ENCODE data around the gene MYOCD.

MYOCD gene

DNA sequence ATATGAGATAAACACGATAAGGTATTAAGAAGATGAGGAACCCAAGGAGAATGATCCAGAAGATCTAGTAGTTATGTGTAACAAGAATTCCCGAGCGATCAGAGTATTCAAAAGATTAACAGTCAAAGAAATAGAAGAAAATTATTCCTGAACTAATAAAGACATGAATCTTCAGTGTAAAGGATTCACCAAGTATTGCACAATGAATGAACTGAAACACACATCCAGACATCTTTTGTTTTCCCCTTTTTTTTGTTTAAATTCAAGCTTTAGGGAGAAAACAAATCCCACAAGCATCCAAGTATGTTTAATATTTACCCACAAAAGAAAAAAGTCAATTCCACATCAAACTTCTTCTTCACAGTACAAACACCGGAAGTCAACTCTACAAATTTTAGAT lies 23.7 kb upstream of the MYOCD start:
- no peak for DNase-seq

DNA sequence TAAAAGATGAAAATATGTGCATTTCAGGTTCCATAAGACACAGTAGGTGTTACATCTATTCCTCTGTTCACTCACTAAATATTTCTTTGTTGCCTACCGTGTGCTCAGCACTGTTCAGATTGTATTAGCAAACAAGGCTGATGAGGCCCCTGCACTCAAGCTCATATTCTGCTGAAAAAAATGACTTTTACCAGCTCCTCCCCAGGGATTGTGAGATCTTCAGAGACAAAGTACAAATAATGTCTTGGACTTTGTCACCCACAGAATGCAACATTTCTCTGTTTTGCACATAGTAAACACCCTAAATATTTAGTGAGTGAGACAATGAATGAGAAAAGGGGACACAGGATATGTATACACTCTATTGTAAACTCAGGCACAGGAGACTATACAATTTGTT lies 21.9 kb upstream of the MYOCD start:
- no peak for DNase-seq

DNA sequence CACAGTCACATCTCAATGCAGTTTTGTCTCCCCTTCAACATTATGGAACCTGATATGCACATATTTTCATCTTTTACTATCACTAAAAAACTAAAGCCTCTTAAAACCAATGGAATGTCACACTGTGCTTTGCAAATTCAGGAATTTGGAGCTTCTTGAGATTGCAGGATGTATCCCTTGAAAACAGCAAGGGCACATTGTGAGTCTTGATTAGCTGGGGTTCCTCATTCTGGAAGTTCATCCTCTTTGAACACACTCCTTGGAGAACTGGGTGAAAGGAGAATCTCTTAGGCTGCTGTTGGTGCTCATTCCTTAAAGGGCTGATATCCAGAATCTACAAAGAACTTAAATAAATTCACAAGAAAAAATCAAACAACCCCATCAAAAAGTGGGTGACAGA lies 21.1 kb upstream of the MYOCD start:
- no peak for DNase-seq

DNA sequence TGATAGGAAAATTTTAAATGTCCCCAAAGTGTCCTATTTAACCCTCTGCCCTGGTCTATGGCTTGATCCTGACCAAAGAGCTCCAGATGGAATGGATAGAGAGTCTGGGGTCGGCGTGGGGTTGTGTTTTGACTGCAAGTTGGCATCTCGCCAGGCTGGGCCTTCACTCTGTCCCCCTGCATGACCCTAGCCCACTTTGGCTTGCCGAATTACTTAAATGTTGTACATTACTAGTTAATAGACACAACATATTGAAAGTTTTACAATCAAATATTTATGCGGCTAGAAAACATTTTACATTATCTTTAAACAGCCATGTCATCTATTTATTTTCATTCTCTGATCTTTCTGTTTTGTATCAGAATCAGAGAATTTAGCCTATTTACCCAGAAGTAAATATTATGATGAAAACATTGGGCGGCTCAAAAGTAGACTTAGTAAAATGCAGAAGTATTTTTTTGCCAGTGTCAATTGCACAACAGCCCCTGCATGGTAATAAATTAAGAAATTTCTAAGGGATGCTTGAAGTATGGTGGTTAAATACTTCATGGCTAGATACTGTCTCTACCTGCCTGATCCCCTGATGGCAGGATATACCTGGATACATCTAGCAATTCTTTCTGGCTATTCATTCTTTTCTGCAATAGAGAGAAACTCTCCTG lies 18.8 kb upstream of the MYOCD start:
- DNase-seq: no peak

DNA sequence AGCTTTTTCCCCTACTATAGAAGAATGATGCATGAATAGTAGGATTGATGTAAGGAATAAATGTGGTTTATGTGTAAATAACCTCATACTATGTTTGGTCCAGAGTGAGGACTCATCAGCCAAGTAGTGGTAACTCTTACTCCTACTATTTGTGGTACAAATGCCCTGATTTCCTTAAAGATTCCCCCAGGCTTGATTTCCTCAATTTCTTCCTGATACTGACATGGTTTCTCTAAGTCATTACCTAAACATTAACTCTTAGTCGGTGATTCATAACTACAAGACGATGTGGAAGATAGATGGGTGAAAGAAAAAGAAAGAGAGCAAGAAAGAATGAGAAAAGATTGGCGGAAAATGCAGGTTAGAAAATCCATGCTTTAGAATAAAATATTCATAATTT lies 17.2 kb upstream of the MYOCD start:
- no peak for DNase-seq

DNA sequence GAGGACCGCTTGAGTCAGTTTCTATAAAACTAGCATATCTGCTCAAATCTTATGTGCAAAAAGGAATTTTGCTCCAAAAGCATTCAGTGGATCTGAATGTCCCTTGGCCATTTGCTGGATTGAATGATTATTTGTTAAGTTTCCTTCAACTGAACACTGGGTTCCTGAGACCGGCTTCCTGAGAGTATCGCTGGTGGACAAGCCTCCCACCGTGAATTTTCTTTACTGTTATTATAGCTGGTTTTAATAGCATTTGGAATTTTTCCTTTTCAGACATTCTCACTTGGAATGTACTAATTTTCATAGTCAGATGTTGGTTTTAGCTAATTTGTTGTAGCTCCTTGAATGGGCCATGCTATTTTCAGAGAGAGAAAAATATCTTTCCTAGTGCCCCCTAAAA lies 9.8 kb upstream of the MYOCD start:
- no peak for DNase-seq

DNA sequence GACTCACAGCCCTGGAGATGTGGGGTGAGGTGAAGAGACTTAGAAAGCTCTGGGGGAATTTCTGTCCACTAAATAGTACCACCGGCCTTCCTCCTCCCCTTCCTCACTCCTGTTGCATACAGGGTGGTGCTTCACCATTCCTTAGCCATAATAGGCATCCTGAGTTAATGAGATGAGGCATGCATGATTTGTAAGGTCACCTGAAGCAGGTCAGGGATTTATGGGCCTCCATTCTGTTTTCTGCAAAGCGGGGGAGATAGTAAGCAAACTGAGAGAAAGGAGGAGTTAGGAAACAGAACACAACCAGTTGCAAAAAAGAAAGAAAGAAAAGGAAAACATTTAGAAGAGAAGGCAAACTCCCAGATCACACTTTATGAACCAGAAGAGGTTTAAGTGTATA lies 9.3 kb upstream of the MYOCD start:
- DNase-seq: no peak

DNA sequence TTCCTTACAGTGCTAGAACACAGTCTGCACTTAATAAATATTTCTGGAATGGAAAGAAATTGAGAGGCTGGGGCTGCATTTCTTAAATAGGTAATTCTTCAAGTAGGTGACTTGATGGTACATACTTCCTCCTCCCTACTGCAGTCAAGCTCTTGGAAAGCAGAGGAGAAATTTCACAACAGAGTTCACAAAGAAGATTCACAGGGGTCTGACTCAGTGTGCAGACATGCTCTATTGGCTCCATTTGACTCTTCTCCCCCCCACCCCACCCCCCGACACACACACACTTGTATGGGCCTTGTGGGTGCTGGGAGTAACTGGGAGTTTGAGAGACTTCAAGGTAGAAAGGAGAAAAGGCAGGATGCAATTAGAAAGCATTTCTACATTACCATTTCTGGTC lies 6.2 kb upstream of the MYOCD start:
- no peak for DNase-seq

DNA sequence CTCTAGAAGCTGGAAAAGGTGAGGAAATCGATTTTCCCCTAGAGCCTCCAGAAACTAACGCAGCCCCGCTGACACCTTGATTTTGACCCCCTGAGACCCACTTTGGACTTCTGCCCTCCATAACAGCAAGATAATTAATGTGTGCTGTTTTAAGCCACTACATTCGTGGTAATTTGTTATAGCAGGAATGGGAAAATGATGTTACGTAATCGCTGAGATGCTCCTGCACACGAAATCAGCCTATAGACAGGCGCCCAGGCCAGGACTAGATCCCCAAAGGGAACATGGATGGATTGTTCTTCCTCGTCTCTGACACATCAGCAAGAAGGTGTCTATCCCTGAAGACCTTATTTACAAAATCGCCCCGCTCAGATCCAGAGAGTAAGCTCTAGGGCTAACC lies 1.4 kb upstream of the MYOCD start:
- DNase-seq: no peak

DNA sequence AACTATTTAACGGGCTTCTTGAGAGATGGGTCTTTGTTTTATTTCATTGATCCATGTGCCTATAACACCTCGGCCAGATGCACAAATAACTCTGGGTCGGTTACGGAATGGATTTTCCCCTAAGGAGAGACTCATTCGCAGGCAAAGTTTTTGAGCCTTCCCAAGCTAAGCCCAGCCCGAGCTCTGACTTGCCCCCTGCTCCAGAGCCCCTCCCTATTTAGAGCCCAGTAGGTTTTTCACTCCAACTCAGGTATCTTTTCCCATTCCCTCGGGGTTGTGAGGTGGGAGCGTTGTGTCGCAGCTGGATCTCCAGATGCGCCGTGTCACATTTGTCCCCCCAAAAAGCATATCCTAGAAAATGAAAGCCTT lies 812 bp upstream of the MYOCD start:
- DNase-seq: no peak

DNA sequence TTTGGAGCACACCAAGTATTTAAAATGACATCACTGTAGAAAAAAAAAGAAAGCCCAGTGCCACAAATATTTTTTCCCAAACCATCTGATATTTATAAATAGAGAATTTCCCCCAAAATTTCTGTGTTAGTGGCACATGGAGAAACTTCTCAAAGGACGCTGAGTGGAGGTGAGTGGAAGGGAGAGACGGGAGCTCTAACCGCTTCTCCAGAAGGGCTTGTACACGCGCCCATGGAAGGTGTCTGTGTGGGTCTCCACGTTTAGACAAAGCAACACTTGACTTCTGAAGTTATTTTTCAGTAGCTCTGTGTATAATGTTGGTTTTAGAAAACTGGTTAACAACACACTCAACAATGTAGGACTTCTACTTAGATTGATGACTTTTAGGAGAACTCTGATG lies 1.0 kb downstream of the MYOCD start:
- no peak for DNase-seq

DNA sequence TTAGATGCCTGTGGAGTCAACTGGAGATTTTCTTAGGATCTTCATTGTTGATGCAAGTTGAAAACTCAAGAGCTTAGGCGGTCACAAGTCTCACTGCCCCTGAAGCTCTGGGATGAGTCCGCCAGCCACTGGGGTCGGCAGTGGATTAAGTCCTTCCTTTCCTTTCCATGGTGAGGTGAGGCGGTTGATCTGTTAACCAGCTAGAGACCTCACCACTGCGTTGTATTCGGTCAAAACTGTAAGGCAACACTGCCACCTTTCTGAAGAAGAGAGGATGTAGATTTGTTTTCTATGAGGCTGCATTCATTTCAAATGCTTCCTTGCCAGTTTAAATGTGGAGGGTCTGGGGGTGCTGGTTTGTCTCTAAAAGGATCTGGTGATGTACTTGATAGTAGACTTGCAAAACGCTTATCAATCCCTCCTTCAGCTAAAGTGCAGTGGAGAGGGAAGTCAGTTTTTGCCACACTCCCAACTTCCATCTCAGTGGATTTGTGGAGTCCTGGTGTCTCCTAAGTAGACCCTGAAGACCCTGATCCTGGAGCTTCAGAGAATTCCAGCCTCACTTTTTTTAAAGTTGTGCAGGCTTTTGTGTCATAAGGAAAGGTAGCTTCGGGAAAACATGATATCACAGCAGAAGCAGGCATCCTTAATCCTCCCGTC lies 1.7 kb downstream of the MYOCD start:
- no peak for DNase-seq

DNA sequence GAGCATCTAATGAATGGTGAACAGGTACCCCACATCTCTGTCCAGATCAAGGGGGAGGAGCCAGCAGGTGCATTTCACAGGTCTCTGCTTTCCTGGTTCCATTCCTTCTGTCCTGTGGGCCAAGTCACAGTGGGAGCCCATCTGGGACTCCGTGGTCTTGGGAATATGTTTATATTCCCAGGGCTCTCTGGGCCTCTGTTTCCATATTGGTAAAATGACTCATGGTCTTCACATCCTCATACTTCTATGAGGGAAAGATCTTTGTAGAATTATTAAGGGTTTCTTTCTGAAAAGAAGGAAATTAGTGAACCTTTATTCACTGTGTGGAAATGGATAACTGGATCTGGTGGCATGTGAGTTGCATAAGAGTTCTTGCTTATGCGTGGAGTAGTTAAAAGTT lies 6.2 kb downstream of the MYOCD start:
- DNase-seq: no peak

DNA sequence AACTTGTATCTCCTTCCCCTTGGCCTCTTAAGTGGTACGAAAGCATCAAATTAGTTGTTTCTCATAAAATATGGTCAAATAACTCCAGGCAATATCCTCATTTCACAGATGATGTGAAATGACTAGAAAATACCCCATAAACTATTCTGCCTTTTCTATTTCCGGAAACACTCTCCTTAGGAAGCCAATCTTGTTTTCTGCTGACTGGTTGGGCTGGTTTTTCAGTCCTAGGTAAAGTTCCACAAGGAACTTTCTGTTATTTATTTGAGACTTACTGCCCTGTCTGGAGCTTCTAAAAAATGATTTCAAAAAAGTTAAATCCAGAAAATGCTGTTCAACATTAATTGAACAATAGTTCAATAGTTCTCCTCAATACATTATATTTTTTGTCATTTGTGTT lies 7.3 kb downstream of the MYOCD start:
- DNase-seq: no peak

DNA sequence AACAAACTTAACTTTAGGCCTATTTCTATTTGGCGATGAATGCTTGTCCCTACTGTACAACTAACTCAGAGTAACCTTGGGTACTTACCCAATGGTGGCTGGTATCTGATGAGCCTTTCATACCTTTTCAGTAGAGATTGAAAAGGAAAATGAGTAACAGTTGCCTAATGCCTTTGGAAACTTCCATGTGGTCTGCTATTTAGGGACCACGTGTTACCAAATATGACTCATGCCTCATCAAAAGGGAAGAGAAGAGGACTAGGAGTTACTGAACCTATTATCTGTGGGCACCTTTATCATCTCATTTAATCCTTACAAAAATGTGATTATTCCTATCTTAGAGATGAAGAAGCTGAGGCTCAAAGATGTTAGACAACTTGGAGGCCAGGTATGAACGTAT lies 8.1 kb downstream of the MYOCD start:
- DNase-seq: no peak

DNA sequence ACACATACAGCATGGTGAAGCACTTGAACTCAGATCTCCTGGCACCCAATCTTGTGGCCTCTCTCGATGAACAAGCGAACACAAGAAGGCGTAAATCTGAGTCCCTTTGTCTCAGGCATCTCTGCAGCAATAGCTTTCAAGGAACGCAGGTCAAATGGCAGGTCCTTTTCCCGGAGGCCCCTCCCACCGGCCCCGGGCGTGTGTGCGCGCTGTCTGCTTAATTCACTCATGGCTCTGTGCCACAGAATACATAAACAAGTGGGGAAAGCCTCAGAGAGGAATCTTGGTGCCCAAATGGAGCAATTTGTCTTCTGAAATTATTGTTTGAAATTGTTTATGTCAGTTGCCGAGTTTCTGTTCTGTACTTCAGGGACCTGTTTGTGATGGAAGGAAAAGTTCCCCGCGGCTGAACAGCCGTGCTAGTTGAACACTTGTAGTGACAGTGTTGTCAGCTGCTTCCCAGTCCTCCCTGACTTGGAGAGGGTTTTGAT lies 14.8 kb downstream of the MYOCD start:
- no peak for DNase-seq

DNA sequence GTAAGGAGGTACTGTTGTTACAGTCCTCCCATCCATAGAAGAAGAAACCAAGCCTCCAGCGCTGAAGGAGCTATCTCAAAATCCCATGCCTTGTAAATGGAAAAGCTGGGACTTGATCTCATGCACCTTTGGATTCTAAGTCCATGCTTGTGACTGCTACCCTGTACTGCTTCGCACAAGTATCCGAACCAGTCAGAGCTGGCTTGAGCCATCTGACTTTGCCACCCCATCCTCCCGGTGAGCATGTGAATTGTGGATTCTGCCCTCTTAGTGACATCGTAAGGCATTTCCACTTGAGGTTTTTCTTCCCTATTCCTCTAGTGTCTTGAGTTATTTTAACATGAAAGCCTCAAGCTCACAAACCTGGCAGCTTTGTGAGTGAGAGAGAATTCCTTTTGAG lies 15.3 kb downstream of the MYOCD start:
- DNase-seq: no peak

DNA sequence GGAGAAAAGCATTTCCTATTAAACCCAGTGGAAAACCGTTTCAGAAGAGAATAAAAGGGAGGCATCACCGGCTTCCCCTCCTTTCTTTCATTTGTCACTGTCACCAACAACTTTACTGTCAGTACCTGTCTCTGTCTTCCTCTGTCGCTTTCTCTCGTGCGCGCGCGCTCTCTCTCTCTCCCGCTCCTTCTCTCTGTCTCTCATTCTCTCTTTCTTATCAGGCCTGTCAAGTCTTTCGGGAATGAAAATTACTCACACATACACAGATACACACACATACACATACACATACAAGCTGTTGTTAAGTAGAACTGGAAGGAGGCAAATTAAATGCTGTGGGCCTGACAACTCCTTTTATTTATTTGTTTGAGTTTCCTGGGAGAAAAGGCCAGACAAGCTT lies 17.6 kb downstream of the MYOCD start:
- no peak for DNase-seq

DNA sequence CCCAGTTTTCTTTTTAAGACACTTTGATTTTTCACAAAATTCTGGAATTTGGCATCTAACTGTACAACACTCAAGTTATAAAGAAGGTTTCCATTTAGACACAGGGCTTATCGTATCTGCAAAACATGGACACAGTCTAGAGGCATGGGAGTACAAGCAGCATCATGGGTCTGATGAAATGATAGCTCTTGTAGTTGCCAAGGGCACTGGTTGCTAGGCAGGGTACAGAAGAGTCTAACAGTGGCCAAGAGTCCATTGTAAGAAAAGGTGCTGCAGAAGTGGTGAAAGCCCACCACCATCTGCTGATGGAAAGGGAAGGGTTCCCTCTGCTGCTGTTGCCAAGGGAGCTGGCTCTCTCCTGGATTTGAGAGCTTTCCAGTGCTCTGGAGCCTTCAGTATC lies 20.8 kb downstream of the MYOCD start:
- DNase-seq: no peak

DNA sequence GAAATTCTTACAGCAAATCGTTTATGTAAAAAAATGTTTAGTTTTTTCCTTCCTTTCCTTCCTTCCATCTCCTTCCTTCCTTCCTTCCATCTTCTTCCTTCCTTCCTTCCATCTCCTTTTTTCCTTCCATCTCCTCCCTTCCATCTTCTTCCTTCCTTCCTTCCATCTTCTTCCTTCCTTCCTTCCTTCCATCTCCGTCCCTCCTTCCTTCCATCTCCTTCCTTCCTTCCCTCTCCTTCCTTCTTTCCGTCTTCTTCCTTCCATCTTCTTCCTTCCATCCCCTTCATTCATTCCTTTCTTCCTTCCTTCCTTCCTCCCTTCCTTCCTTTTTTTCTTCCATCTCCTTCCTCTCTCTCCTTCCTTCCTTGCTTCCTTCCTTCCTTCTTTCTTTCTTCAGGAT lies 22.7 kb downstream of the MYOCD start:
- no peak for DNase-seq

DNA sequence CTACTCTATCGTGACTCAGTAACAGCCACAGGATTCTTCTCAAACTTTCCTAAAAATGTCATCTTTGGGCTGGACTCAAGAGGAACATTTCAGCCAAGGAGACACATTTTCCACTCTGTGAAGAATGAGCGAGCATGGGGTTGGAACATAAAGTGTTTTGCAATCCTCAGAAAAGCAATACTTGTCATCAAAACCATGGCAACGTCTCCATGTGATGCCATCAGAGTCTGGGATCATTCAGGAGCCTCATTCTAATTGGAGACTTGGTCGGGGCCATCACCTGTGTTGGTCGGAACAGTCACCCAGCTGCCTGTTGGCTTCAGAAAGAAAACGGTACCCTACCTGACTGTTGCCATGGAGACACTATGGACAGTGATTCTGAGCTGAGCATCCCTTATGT lies 25.5 kb downstream of the MYOCD start:
- DNase-seq: no peak

DNA sequence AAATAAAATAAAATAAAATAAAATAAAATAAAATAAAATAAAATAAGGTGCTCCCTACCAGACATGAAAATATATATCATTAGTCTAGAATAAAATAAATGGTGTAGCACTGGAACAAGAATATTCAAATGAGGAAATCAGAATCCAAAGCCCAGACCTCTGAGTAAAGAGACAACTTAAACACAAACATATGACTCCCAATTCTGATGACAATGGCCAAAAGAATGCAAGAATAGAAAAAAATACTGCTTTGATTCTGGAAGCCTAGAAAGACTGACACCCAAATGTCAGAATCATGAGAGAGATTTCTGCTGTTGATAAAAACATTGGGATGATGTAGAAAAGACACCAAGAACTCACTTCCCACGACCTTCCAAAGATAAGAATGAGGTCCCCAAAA lies 27.9 kb downstream of the MYOCD start:
- DNase-seq: no peak

DNA sequence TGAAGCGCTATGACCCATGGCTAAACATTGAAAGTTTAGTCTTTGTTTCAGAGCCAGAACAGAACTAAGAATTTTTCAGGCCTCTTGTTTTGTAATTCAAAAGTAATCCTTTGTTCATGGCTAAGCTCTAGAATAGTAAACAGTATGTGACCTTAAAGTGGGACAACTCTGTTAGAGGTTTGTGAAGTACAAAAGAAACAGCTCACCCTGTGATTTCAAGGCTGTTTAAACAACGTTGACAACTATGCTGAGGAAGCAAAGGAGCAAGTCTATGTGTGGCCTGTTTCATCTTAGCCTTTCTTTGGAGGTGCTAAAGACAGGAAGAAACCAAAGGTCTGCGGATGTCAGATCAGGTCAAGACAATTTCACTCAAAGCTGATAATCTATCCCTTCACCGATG lies 40.4 kb downstream of the MYOCD start:
- DNase-seq: no peak

DNA sequence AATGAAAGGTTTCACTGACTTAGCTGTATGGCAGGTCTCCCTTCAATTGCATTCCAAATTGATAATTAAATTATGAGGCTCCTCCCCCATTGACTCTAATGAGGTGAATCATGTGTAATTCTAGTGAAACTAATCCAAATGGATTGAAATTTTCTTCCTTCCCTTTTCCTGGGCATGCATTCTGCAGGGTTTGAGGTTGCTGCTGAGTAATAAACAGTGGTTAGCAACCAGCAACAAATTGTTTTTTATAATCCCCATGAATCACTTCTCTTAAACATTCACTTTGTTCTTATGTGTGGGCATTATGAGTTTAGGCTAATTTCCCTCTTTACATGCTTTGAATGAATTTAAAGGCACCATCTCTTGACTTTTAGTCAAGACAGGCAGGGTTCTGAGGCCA lies 43.4 kb downstream of the MYOCD start:
- DNase-seq: no peak

DNA sequence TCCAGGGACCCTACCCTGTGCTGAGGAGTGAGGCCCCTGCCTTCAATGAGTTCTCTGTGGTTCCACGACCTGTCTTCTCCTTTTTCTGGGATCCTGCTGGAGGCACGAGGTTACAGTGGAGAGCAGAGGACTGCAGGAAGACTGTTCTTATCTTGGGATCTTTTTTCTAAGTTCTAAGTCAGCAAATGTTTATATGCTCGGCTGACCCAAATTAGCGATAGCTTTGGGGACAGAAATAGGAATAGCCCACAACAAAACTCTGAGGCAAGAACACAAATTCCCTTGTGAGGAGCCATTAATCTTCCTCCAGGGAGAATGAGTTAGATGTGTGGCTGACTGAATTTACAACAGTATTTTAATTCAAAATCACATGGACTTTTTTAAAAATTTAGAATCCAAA lies 46.7 kb downstream of the MYOCD start:
- no peak for DNase-seq
